GM12873 (cell line): ENCODE results near the gene TMEM184B.

Experiments
- CTCF ChIP-seq: IDR thresholded peaks from 2 replicates; pipeline ENCODE4 v1.5.1; 2012; ENCODE audit warnings: low read depth, mild to moderate bottlenecking, moderate library complexity, low read length, control low read depth; ENCODE audit not compliant: insufficient read depth; ENCODE audit errors: missing control alignments

Gene TMEM184B

GRCh38 chr22:38212442-38212841 lies 60.4 kb downstream of the TMEM184B start:
- TF ChIP-seq CTCF, result no peak

- TF ChIP-seq CTCF, result no peak
Observed at GRCh38 chr22:38211556-38211955, 61.3 kb downstream of the TMEM184B start.

GRCh38 chr22:38208551-38208968 lies 64.2 kb downstream of the TMEM184B start:
- TF ChIP-seq CTCF, result no peak

GRCh38 chr22:38207898-38208432 lies 64.8 kb downstream of the TMEM184B start:
- TF ChIP-seq CTCF, result no peak

- no peak for TF ChIP-seq CTCF
Observed at GRCh38 chr22:38205261-38206128, 67.3 kb downstream of the TMEM184B start.

GRCh38 chr22:38204784-38205183 lies 68.0 kb downstream of the TMEM184B start:
- no peak for TF ChIP-seq CTCF

- no peak for TF ChIP-seq CTCF
Observed at GRCh38 chr22:38203855-38204514, 68.8 kb downstream of the TMEM184B start.
